GM21723 (cell line): Measurements from ENCODE around the gene SOX6.

Experiments used
- ATAC-seq: cut with Tn5 transposase; IDR thresholded peaks from one replicate; pipeline ENCODE4 v1.9.1; 2021; ENCODE audit warnings: mild to moderate bottlenecking, moderate library complexity; ENCODE audit not compliant: unreplicated experiment

The SOX6 gene

DNA sequence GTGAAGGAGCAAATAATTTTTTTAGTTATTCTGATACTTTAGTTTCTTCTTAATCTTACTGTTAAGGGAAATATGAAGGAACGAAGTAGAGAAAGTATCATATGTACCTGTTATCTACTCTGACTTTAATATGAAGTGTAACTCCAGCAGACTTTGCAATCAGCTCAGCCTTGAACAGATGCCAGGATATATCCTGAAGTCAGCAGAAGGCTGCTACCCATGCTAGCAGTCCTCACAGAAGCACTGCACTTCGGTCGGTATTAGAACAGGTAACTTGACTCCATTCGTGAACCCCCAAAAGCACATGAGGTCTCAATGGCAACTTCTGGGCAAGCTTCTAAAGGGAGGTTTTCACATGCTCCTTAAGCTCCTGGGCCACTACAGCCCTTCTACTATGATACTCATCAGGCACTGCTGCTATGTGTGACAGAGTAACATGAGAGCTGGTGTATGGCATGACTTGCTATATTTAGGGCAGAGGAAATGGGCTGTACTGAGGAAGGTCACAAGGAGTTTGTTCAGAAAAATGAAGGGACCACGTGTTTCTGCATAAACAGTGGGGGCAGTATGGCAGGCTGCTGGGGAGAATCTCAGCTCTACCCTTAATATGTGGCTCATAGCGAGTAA is 344.1 kb downstream of the SOX6 start:
- ATAC-seq = no peak

DNA sequence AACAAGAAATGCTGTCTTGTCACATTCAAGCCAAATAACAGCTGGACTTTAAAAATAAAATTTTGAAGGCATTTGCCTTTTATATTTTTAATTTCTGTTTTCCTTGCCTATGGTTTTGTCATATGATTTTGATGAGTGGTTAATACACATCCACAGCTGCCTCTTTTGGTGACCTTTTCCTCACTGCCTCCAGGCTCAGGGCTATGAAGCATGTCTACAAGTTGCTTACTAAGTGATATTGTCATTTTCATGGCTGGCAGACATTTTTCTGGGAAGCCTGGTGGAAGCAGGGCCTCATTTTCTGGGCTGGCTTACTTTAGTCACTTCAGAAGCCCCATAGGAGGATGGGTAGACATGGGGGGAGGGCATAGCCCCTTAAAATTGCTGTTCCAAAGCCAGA is 344.9 kb downstream of the SOX6 start:
- ATAC-seq = no peak

DNA sequence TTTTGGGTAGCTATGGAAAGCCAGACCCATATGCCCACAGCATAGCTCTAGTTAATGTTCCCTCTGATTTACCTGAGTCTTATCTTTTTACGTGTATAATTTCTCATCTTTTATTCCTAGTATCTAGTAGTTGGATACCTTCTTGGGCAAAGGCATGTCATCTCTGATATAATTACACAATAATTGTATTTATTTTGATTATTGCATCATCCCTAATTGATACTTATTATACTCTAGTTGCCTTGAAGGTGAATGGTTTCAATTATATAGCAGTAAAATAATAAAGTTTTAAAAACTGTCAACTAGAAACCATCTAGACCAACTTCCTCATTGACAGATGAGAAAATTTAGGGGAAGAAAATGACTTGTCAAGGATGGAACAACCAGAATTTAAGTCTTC is 347.3 kb downstream of the SOX6 start:
- no peak for ATAC-seq

- no peak for ATAC-seq
Measured at GRCh38 chr11:16007514-16007913, 348.8 kb downstream of the SOX6 start.

DNA sequence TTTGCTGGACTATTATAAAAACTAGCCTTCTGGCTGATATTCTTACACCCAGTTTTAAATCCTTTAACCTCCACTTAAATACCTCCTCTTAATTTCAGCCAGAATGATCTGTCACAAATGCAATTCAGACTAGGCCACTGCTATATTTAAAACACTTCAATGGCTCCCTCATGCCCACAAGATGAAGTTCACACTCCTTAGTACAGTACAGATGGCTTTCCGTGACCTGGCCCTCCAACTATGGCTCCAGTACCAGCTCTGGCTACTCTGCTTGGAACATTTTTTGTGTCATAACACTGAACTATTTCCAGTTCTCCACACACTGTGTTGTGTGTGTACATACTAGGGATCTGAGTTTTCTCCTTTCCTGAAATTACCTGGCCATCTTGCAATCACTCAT is 353.4 kb downstream of the SOX6 start:
- ATAC-seq = no peak

- ATAC-seq = peak; percentile 73
Measured at GRCh38 chr11:16001899-16002426, 354.4 kb downstream of the SOX6 start.

- no peak for ATAC-seq
Measured at GRCh38 chr11:16001044-16001568, 355.2 kb downstream of the SOX6 start.

- no peak for ATAC-seq
Measured at GRCh38 chr11:16000065-16000464, 356.3 kb downstream of the SOX6 start.

GRCh38 chr11:15993345-15993744 is 363.0 kb downstream of the SOX6 start:
- no peak for ATAC-seq

GRCh38 chr11:15991215-15991614 is 365.1 kb downstream of the SOX6 start:
- no peak for ATAC-seq

GRCh38 chr11:15989685-15990084 is 366.7 kb downstream of the SOX6 start:
- no peak for ATAC-seq

DNA sequence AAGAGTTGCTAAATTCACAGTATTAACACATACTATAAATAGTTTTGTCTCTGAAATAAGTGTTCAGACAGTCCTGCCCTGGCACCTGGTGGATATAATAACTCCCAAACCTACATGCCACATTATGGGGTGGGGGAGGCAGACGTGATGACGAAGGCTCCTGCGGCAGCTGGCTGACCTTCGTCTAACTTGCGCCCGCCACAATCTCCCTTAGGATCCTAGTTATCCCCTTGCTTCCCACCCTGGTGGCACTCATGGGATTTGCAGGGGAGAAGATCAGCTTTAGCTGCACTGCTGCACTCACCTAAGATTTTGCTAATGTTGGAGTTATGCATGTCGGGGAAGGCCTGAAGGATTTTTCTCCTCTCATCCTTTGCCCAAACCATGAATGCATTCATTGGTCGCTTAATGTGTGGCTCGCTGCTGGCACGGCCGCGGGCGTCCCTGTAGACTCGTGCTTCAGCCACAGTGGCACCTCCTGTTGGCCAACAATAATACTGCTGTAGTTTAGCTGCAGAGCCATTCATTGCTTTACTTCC is 367.6 kb downstream of the SOX6 start:
- no peak for ATAC-seq

- no peak for ATAC-seq
Measured at GRCh38 chr11:15988016-15988550, 368.3 kb downstream of the SOX6 start.

DNA sequence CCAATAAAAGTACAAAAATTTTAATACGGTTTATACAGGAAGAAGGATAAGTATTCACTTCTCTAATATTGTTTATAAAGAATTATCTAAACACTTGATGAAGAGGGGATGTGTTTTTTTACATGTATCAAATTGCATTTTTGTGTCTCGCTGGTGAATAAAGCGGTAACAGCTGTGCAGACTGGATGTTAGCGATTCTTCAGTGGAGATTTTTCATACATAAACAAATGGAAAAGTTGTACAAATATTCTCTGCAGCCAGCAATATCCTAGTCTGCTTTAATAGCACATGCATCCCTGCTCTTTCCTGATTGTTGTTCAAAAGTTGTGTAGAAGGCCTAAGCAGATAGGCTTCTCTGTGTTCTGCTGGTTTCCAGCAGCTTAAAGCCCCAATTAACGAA is 369.3 kb downstream of the SOX6 start:
- no peak for ATAC-seq

DNA sequence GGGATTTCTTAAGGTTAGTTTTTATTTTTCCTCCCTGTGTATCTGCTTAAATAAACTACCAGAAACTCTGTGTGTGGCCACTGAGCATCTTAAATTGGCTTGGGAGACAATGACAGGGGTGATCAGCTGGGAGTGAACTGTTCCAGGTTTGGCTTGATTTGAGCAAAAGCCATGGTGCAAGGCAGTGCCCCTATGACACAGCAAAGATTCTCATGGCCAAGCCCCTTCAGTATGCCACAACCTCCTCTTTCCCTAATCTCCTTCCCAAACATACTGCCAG is 370.5 kb downstream of the SOX6 start:
- ATAC-seq = no peak

DNA sequence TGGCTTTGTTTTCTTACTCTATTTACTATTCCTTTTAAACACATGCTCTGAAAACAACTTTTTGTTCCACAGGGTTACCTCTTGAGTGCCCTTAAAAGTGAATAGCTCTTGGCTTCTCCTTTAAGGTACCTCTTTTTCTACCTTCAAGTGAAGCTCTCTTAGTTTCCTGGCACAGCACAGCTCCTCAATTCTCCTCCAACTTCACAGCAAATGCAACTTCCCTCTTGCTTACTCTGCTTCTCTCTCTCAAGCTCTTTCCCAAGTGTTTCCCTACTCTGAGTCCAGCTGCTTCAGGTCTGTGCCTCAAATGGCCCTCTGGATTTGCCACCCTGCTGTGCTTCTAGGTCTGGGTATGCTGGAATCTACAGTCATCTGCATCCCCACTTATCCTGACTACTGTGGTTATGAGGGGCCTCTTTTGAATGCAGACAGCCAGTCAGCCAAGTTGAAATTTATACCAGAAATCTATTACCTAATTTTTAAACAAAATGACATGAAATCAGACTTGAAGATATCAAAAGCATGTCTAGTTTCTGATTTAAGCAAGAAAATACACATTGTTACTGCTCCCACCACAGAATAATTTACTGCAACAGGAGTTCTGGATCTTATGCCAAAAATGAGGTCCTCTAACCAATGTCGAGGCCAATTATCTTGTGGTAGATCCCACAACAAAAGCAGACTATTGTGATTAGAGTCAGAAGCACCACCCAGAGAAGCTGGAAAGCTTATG is 371.1 kb downstream of the SOX6 start:
- no peak for ATAC-seq

GRCh38 chr11:15981292-15981691 is 375.1 kb downstream of the SOX6 start:
- no peak for ATAC-seq

DNA sequence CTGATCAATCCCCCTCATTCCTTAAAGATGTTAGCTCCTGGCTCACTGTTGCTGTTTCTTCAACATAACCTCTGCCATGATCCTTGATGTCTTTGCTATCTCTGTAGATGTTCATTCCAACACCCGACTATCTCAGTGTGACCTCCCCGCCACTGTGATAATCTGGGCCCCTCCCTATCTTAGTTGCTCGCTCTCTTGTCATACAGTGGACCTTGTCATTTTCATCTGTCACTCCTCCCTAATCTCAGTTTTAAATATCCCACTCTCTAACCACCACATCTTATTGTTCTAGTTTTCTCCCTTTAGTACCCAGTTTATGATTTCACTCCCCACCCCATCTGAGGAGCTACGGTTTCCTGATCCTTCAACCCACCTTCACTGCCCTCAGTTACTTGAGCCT is 379.2 kb downstream of the SOX6 start:
- ATAC-seq = no peak

DNA sequence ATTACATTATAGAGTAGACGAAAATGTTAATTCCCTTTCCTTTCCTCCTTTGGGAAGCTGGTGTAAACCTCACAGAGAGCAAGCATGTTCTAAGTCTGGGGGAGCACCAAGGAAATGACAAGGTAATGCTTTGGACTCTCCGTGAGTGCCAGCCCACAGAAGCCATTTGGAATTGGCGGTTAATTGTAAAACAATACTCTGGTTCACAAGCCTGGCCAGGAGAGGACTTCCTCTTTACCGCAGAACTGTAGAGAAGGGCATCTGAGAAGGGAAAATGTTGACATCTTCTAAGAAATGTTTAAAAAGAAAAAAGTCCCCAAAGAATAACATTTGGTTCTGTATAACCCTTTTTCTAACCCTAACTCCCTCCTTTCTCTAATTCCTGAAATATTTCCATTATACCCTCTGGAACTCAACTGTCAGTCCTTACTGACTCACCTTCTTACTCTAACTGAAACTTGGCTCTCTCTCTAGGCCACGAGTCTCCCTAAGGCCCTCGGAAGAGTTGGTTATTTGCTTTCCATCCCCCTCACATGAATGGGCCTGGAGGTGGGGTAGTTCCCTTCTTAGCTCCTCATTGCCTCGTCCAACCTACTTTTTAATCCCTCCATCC is 379.8 kb downstream of the SOX6 start:
- ATAC-seq = no peak

DNA sequence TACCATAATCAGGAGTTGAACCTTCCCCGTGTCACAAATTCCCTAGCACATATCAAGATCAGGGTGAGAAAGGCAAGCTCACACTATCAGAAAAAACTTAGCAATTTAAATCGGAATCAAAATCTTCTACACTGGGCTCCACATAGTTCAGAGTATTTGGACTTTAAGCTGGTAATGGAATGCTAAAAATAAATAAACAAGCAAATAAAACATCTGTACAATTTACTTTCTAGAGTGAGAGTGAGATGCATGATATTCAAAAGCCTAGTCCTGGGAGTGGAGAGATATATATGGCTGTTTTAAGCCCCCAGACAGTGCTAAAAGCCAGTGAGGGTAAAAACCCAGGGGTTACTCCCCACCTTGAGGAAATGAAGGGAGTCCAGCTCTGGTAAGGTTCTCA is 380.6 kb downstream of the SOX6 start:
- no peak for ATAC-seq

- no peak for ATAC-seq
Measured at GRCh38 chr11:15972838-15973237, 383.5 kb downstream of the SOX6 start.

GRCh38 chr11:15971215-15971546 is 385.2 kb downstream of the SOX6 start:
- no peak for ATAC-seq
